HG03175 (cell line): ENCODE results near the gene MYL6B.
"Not testable (repeated sequence)": the region's sequence is repeated elsewhere in the genome, so short reads cannot be mapped to it uniquely, and the experiment has no call there.

Source experiments
- ATAC-seq: cut with Tn5 transposase; IDR thresholded peaks from one replicate; pipeline ENCODE4 v1.9.1; 2021; ENCODE audit warnings: mild to moderate bottlenecking, moderate library complexity; ENCODE audit not compliant: unreplicated experiment

The MYL6B gene

GRCh38 chr12:56163533-56164344, 11.4 kb downstream of the MYL6B start:
- ATAC-seq, result no peak

- no peak for ATAC-seq
These were observed 11.9 kb downstream of the MYL6B start for GRCh38 chr12:56164345-56164729.

GRCh38 chr12:56165369-56165768, 13.0 kb downstream of the MYL6B start:
- no peak for ATAC-seq

GRCh38 chr12:56169229-56169759, 16.9 kb downstream of the MYL6B start:
- no peak for ATAC-seq

DNA sequence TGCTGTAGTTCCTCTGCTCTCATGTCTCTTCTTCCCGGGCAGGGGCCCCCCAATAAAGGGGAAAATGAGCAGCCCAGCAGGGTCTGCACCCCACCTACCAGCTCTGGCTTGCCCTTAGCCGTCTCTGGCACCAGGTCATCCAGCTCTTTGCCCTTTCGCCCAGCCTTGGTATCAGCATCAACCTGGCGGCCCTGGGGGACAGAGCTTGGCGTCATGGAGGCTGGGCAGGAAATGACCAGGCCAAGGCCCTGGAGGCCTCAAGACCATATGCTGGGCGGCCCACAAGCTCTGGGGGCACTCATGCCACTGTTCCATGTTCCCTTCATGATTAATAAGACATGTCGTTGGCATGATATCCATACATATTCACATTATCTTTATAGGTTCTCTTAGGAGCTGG, 20.5 kb downstream of the MYL6B start:
- ATAC-seq, result no peak

GRCh38 chr12:56178347-56178746, 26.0 kb downstream of the MYL6B start:
- ATAC-seq, result no peak

- no peak for ATAC-seq
These were observed 34.6 kb downstream of the MYL6B start for GRCh38 chr12:56186957-56187356.

DNA sequence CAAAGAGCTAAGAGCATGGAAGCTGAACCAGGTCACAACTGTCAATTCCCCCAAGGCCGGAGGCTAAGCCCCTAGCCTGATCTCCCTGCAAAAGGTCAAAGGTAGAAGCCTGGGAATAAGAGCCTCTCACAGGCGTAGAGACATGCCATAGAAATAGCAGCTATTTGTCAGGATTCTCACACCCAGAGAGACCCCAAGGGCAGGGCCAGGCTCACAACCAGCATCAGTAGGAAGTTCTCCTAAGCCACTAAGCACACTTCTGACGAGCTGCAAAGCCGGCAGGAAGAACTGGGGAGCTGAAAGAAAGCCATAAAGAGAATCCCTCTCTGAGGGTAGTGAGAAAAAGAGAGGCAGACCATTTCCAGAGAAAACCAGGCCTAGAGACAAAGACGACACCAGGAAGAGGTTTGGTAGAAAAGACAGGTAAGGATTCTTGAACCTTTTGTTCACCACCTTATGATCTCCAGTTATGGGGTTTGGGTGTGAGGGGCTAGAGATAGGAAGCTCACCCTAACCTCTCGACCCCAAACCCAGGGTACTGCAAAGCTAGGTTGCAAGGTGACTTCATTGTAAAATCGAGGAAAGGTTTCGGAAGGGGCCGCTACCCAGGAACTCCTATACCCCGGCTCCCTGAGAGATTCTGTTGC, 35.9 kb downstream of the MYL6B start:
- no peak for ATAC-seq

DNA sequence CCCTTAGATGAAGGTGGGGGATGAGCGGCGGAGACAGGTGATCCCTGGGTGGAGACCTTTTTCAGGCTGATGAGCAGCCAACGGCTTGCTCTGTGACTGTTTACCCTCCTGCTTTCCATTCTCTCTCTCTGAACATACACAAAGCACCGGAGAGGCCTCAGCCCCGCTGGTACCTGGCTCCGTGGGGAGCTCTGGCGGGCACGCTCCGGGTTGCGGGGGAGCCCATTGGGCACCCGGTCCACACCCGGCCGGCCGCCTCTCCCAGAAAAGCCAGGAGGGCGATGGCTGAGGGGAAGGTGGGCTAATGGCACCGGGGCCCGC, 36.4 kb downstream of the MYL6B start:
- ATAC-seq, result no peak

- peak; percentile 73 for ATAC-seq
These were observed 36.9 kb downstream of the MYL6B start, which contains the start of gene SMARCC2 for GRCh38 chr12:56189099-56189917. TSS of gene SMARCC2 (minus strand) at chr12:56189483. CDS start at chr12:56189461, 22 bp downstream.

- ATAC-seq, result peak; percentile 42
These were observed 37.7 kb downstream of the MYL6B start for GRCh38 chr12:56189918-56190694.

GRCh38 chr12:56190695-56191155, 38.3 kb downstream of the MYL6B start:
- no peak for ATAC-seq

- no peak for ATAC-seq
These were observed 40.2 kb downstream of the MYL6B start for GRCh38 chr12:56192582-56192981.

GRCh38 chr12:56193025-56193578, 40.7 kb downstream of the MYL6B start:
- no peak for ATAC-seq

DNA sequence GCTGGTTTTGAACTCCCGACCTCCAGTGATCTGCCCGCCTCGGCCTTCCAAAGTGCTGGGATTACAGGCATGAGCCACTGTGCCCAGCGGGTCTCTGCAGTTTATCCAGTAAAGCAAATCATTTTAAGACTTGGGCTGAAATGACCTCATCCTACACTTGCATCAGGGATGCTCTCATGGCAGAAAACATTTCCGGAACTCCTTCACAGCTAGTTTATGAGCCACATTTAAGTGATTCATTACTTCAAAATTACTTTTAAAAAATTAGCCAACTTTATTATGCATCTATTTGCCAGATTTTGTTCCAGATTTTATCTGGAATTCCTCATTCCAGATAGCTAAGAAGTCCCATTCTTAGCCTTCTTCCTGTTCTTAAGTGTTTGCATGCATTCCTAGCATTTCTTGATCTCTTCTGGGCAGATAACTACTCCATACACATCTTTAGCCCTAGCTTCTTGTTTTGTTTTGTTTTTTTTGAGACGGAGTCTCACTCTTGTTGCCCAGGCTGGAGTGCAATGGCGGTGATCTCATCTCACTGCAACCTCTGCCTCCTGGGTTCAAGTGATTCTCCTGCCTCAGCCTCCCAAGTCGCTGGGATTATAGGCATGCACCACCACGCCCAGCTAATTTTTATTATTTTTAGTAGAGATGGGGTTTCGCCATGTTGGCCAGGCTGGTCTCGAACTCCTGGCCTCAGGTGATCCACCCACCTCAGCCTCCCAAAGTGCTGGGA, 44.6 kb downstream of the MYL6B start:
- not testable (repeated sequence) for ATAC-seq

GRCh38 chr12:56197921-56198635, 45.7 kb downstream of the MYL6B start:
- no peak for ATAC-seq

DNA sequence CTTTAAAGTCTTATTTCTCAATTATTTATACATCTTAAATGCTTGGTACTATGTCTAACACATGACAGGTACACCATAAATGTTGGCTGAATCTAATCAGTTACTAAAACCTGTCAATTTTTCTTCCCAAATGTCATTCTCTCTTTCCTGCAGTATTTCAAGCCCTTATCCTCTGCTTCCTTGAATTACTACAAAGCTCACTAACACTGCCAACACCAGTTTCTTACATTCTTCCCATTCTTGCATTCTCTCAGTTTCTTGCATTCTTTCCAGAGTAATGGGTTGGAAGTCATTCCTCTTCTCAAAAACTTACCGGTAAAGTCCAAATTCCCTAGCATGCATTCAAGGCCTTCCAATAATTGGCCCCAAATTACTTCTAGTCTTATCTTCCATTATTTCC, 46.4 kb downstream of the MYL6B start:
- no peak for ATAC-seq

- ATAC-seq, result no peak
These were observed 50.0 kb downstream of the MYL6B start for GRCh38 chr12:56202366-56202765.

GRCh38 chr12:56202838-56203237, 50.5 kb downstream of the MYL6B start:
- no peak for ATAC-seq
